Measurements from ENCODE around the gene DKC1. TPM values are rescaled to one million over a fixed set of nuclear protein-coding genes. Genes with fewer than 3 reads are reported as not detected.

Gene DKC1
- total RNA-seq, 1 experiment from 2014 or later, result 107 TPM

- H3K27me3 ChIP-seq (replicated peaks; ENCODE audit: control insufficient read depth, insufficient read depth, low read length), result no peaks in the 10 kb centered on the region
- no peaks in the 10 kb centered on the region for H3K9me3 Mint-ChIP-seq (ENCODE audit: unreplicated experiment)
- H3K4me1 Mint-ChIP-seq (ENCODE audit: low read depth, unreplicated experiment), result peaks cover 21% of the 10 kb centered on the region
- CTCF ChIA-PET, result no interaction called here
- no peaks in the 10 kb centered on the region for H3K27me3 Mint-ChIP-seq (ENCODE audit: insufficient read depth, unreplicated experiment)
- no peaks in the 10 kb centered on the region for H3K9me3 ChIP-seq
- POLR2A ChIA-PET, result no interaction called here
- no TSS peak for BruUV-seq (replicated peaks)
- H3K36me3 Mint-ChIP-seq (ENCODE audit: insufficient read depth, unreplicated experiment), result no peaks in the 10 kb centered on the region
- H3K36me3 ChIP-seq (ENCODE audit: control insufficient read depth, insufficient read depth, low read length), result no peaks in the 10 kb centered on the region
- no peak overlapping the region for H3K4me3 ChIP-seq (ENCODE audit: low read depth, low read length)
- H3K4me3 Mint-ChIP-seq (ENCODE audit: unreplicated experiment), result no peak overlapping the region
- TF ChIP-seq CTCF (IDR thresholded peaks at IDR 0.05; ENCODE audit: insufficient read depth in 1 of 2, low read depth in 1 of 2, low read length in 1 of 2, severe bottlenecking in 1 of 2, unreplicated experiment in 1 of 2), result no peak
- DNase-seq, result no peak
- peaks cover 37% of the 10 kb centered on the region for H3K4me1 ChIP-seq
- peak overlapping the region; percentile 20 for H3K27ac Mint-ChIP-seq (ENCODE audit: unreplicated experiment)
- intact Hi-C loops (cut with micrococcal nuclease; ENCODE audit: unreplicated experiment), result loop anchor here (5.0 kb wide), 1 partner anchor 45 kb away; no protein-coding TSS in a partner anchor
Measured at GRCh38 chrX:154797006-154797405, 34.3 kb downstream of the DKC1 start.

- no peaks in the 10 kb centered on the region for H3K36me3 Mint-ChIP-seq (ENCODE audit: insufficient read depth, unreplicated experiment)
- intact Hi-C loops (cut with micrococcal nuclease; ENCODE audit: unreplicated experiment), result loop anchor here (1.0 to 5.0 kb wide), 3 partner anchors 15 to 43 kb away; partner anchors contain the start of gene DKC1
- no peak for TF ChIP-seq CTCF (IDR thresholded peaks at IDR 0.05; ENCODE audit: insufficient read depth in 1 of 2, low read depth in 1 of 2, low read length in 1 of 2, severe bottlenecking in 1 of 2, unreplicated experiment in 1 of 2)
- DNase-seq, result peak; percentile 71 to 82
- no peaks in the 10 kb centered on the region for H3K9me3 Mint-ChIP-seq (ENCODE audit: unreplicated experiment)
- BruUV-seq (replicated peaks), result no TSS peak
- peak overlapping the region; percentile 86 for H3K27ac Mint-ChIP-seq (ENCODE audit: unreplicated experiment)
- POLR2A ChIA-PET, result interaction anchor here (0.6 to 0.7 kb wide), 4 partner anchors 23 to 227 kb away, joined by 3 to 7 read pairs (median 4); partner anchors contain the start of gene FUNDC2
- H3K27me3 Mint-ChIP-seq (ENCODE audit: insufficient read depth, unreplicated experiment), result no peaks in the 10 kb centered on the region
- H3K4me1 Mint-ChIP-seq (ENCODE audit: low read depth, unreplicated experiment), result peaks cover 21% of the 10 kb centered on the region
- no peak overlapping the region for H3K4me3 ChIP-seq (ENCODE audit: low read depth, low read length)
- no peaks in the 10 kb centered on the region for H3K27me3 ChIP-seq (replicated peaks; ENCODE audit: control insufficient read depth, insufficient read depth, low read length)
- no peaks in the 10 kb centered on the region for H3K36me3 ChIP-seq (ENCODE audit: control insufficient read depth, insufficient read depth, low read length)
- no peaks in the 10 kb centered on the region for H3K9me3 ChIP-seq
- peaks cover 39% of the 10 kb centered on the region for H3K4me1 ChIP-seq
- CTCF ChIA-PET, result no interaction called here
- peak overlapping the region; percentile 56 for H3K4me3 Mint-ChIP-seq (ENCODE audit: unreplicated experiment)
Measured at GRCh38 chrX:154799556-154800348, 37.1 kb downstream of the DKC1 start.

- H3K9me3 ChIP-seq, result no peaks in the 10 kb centered on the region
- CTCF ChIA-PET, result no interaction called here
- H3K4me1 ChIP-seq, result peaks cover 39% of the 10 kb centered on the region
- Mint-ChIP-seq H3K36me3 (ENCODE audit: insufficient read depth, unreplicated experiment) (no peaks in the 10 kb centered on the region), H3K27ac (ENCODE audit: unreplicated experiment) (no peak overlapping the region), H3K27me3 (ENCODE audit: insufficient read depth, unreplicated experiment) (no peaks in the 10 kb centered on the region), H3K4me1 (ENCODE audit: low read depth, unreplicated experiment) (peaks cover 21% of the 10 kb centered on the region), H3K9me3 (ENCODE audit: unreplicated experiment) (no peaks in the 10 kb centered on the region), H3K4me3 (ENCODE audit: unreplicated experiment) (peak overlapping the region; percentile 56)
- no peak for TF ChIP-seq CTCF (IDR thresholded peaks at IDR 0.05; ENCODE audit: insufficient read depth in 1 of 2, low read depth in 1 of 2, low read length in 1 of 2, severe bottlenecking in 1 of 2, unreplicated experiment in 1 of 2)
- POLR2A ChIA-PET, result interaction anchor here (0.6 kb wide), 1 partner anchor 36 kb away, joined by 3 read pairs; no protein-coding TSS in a partner anchor
- H3K27me3 ChIP-seq (replicated peaks; ENCODE audit: control insufficient read depth, insufficient read depth, low read length), result no peaks in the 10 kb centered on the region
- intact Hi-C loops (cut with micrococcal nuclease; ENCODE audit: unreplicated experiment), result no loop called here
- BruUV-seq (replicated peaks), result no TSS peak
- H3K36me3 ChIP-seq (ENCODE audit: control insufficient read depth, insufficient read depth, low read length), result no peaks in the 10 kb centered on the region
- no peak for DNase-seq
- no peak overlapping the region for H3K4me3 ChIP-seq (ENCODE audit: low read depth, low read length)
Measured at GRCh38 chrX:154800478-154801210, 38.0 kb downstream of the DKC1 start.

All from Caco-2 (cell line).